Endothelial cell of umbilical vein (primary cell): ENCODE results near the gene CHN2.

Source experiments
- POLR2AphosphoS5 ChIP-seq: IDR thresholded peaks from 2 replicates; pipeline ENCODE4 v1.6.1; 2012; ENCODE audit warnings: low read depth, mild to moderate bottlenecking, control low read depth, low read length, moderate library complexity; ENCODE audit not compliant: insufficient read depth
- TF ChIP-seq, protein P1 (sequence below), 2 donors: IDR thresholded peaks; 1 replicate in 1 of 2; 2 replicates in 1 of 2; pipeline ENCODE4 v1.5.1; 2011; ENCODE audit warnings: low read length in 2 of 2, mild to moderate bottlenecking in 2 of 2, moderate library complexity in 2 of 2, control low read depth in 1 of 2, inconsistent platforms in 1 of 2, low read depth in 1 of 2; ENCODE audit not compliant: insufficient read depth in 1 of 2; ENCODE audit errors: extremely low read depth in 1 of 2

DNA sequence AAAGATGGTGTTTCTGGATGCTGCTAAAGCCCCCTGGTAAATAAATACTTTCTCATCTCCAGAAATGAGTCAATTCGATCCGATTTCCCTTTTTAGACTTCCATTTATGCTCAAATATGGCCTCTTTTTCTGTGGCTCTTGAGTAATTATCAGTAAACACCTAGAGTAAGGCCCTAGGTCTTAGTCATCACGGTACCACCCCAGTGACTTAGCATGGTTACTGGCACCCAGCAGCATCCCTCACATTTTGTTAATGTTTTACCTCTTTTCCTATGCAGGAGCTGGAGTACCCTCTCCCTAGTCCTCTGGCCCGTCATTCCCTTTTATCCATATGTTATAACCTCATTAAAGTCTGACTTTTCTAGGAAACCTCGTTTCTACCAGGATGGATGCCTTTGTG lies 19.5 kb downstream of the CHN2 start:
- TF ChIP-seq, protein P1, sequence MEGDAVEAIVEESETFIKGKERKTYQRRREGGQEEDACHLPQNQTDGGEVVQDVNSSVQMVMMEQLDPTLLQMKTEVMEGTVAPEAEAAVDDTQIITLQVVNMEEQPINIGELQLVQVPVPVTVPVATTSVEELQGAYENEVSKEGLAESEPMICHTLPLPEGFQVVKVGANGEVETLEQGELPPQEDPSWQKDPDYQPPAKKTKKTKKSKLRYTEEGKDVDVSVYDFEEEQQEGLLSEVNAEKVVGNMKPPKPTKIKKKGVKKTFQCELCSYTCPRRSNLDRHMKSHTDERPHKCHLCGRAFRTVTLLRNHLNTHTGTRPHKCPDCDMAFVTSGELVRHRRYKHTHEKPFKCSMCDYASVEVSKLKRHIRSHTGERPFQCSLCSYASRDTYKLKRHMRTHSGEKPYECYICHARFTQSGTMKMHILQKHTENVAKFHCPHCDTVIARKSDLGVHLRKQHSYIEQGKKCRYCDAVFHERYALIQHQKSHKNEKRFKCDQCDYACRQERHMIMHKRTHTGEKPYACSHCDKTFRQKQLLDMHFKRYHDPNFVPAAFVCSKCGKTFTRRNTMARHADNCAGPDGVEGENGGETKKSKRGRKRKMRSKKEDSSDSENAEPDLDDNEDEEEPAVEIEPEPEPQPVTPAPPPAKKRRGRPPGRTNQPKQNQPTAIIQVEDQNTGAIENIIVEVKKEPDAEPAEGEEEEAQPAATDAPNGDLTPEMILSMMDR (IDR thresholded peaks at IDR 0.05; ENCODE audit: extremely low read depth in 1 of 2, insufficient read depth in 1 of 2, low read depth in 1 of 2, low read length in 2 of 2): no peak
- TF ChIP-seq POLR2AphosphoS5: no peak
